OCI-LY1 (cell line): ENCODE measurements around the gene SLC37A1.

Source experiments
- H2AFZ ChIP-seq: fragments of 200-600 bp; sonication (generic), shearing (Covaris generic); 2 replicates; pipeline ENCODE4 v1.6.0; 2014; ENCODE audit warnings: antibody characterized with exemption, mild to moderate bottlenecking, low read length
- H3F3A ChIP-seq: fragments of 200-600 bp; sonication (generic), shearing (Covaris generic); 2 replicates; pipeline ENCODE4 v1.6.0; 2014; ENCODE audit warnings: mild to moderate bottlenecking, antibody characterized with exemption, low read length, moderate library complexity; ENCODE audit not compliant: insufficient read depth
- H3K27ac ChIP-seq: fragments of 200-600 bp; sonication (generic); 2 replicates; pipeline ENCODE4 v1.5.1; 2014; ENCODE audit warnings: low read length, mixed run types, mild to moderate bottlenecking, low read depth; ENCODE audit not compliant: poor library complexity, severe bottlenecking
- H3K27me3 ChIP-seq: fragments of 200-600 bp; sonication (generic); 2 replicates; pipeline ENCODE4 v1.6.0; 2014; ENCODE audit warnings: antibody characterized with exemption, mild to moderate bottlenecking, low read length, moderate library complexity; ENCODE audit not compliant: insufficient read depth
- H3K36me3 ChIP-seq: fragments of 200-600 bp; sonication (generic); 2 replicates; pipeline ENCODE4 v1.6.1; 2014; ENCODE audit warnings: mild to moderate bottlenecking, antibody characterized with exemption, low read length, moderate library complexity, mixed read lengths; ENCODE audit not compliant: insufficient read depth
- H3K4me1 ChIP-seq: fragments of 200-600 bp; sonication (generic); 2 replicates; pipeline ENCODE4 v1.5.1; 2014; ENCODE audit warnings: mild to moderate bottlenecking, low read length, moderate library complexity; ENCODE audit not compliant: insufficient read depth, severe bottlenecking
- H3K4me2 ChIP-seq: fragments of 200-600 bp; sonication (generic), shearing (Covaris generic); 2 replicates; pipeline ENCODE4 v1.6.1; 2014; ENCODE audit warnings: low read length
- H3K4me3 ChIP-seq: fragments of 200-600 bp; sonication (generic); 2 replicates; pipeline ENCODE4 v1.5.1; 2014; ENCODE audit warnings: low read length, low read depth, mild to moderate bottlenecking, mixed read lengths; ENCODE audit not compliant: poor library complexity, severe bottlenecking
- H3K79me2 ChIP-seq: fragments of 200-600 bp; shearing (Covaris generic); 2 replicates; pipeline ENCODE4 v1.6.1; 2016; ENCODE audit warnings: mixed run types, low read length, mixed read lengths; ENCODE audit not compliant: insufficient read depth
- H3K9ac ChIP-seq: fragments of 200-600 bp; sonication (generic), shearing (Covaris generic); 2 replicates; pipeline ENCODE4 v1.6.1; 2014; ENCODE audit warnings: mild to moderate bottlenecking, low read length, mixed read lengths
- H3K9me2 ChIP-seq: fragments of 200-600 bp; sonication (generic), shearing (Covaris generic); 2 replicates; pipeline ENCODE4 v1.6.1; 2014; ENCODE audit warnings: low read depth, mild to moderate bottlenecking, low read length, mixed read lengths
- H3K9me3 ChIP-seq: fragments of 200-600 bp; shearing (Covaris generic); 2 replicates; pipeline ENCODE4 v1.6.1; 2014; ENCODE audit warnings: low read length, mixed read lengths
- H4K20me1 ChIP-seq: fragments of 200-600 bp; sonication (generic), shearing (Covaris generic); 2 replicates; pipeline ENCODE4 v1.6.0; 2016; ENCODE audit warnings: mild to moderate bottlenecking, low read length; ENCODE audit not compliant: insufficient read depth
- EZH2 ChIP-seq: fragments of 200-600 bp; sonication (generic), shearing (Covaris generic); IDR thresholded peaks from 2 replicates; pipeline ENCODE4 v1.8.0; 2017; ENCODE audit warnings: borderline replicate concordance, mixed run types, mild to moderate bottlenecking, antibody characterized with exemption, low read length, moderate library complexity, mixed read lengths
- TF ChIP-seq, protein P1 (sequence below): fragments of 200-600 bp; sonication (generic), shearing (Covaris generic); IDR thresholded peaks from 2 replicates; pipeline ENCODE4 v1.5.1; 2017; ENCODE audit warnings: mild to moderate bottlenecking, antibody characterized with exemption, low read length, moderate library complexity, mixed read lengths

The SLC37A1 gene

DNA sequence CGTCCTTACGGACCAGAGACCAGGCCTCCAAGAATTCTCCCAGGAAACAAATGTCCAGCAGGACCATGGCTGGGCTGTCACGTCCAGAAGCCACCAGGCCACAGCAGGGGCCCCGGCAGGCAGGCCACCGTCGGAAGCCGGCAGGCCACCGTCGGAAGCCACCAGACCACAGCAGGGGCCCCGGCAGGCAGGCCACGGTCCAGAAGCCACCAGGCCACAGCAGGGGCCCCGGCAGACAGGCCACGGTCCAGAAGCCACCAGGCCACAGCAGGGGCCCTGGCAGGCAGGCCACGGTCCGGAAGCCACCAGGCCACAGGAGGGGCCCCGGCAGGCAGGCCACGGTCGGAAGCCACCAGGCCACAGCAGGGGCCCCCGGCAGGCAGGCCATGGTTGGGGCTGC, 72.8 kb downstream of the SLC37A1 start:
- Histone ChIP-seq H3K79me2 (no peaks in the 10 kb centered on the region), H3K9me2 (no peaks in the 10 kb centered on the region), H3K9me3 (no peaks in the 10 kb centered on the region), H3K4me1 (peaks cover 12% of the 10 kb centered on the region), H3F3A (no peaks in the 10 kb centered on the region), H3K27ac (no peak overlapping the region), H3K9ac (no peak overlapping the region), H3K4me3 (no peak overlapping the region), H3K4me2 (no peak overlapping the region), H2AFZ (no peak overlapping the region), H4K20me1 (no peaks in the 10 kb centered on the region), H3K36me3 (no peaks in the 10 kb centered on the region), H3K27me3 (no peaks in the 10 kb centered on the region)
- no peak for TF ChIP-seq EZH2
- TF ChIP-seq, protein P1, sequence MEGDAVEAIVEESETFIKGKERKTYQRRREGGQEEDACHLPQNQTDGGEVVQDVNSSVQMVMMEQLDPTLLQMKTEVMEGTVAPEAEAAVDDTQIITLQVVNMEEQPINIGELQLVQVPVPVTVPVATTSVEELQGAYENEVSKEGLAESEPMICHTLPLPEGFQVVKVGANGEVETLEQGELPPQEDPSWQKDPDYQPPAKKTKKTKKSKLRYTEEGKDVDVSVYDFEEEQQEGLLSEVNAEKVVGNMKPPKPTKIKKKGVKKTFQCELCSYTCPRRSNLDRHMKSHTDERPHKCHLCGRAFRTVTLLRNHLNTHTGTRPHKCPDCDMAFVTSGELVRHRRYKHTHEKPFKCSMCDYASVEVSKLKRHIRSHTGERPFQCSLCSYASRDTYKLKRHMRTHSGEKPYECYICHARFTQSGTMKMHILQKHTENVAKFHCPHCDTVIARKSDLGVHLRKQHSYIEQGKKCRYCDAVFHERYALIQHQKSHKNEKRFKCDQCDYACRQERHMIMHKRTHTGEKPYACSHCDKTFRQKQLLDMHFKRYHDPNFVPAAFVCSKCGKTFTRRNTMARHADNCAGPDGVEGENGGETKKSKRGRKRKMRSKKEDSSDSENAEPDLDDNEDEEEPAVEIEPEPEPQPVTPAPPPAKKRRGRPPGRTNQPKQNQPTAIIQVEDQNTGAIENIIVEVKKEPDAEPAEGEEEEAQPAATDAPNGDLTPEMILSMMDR, result no peak

DNA sequence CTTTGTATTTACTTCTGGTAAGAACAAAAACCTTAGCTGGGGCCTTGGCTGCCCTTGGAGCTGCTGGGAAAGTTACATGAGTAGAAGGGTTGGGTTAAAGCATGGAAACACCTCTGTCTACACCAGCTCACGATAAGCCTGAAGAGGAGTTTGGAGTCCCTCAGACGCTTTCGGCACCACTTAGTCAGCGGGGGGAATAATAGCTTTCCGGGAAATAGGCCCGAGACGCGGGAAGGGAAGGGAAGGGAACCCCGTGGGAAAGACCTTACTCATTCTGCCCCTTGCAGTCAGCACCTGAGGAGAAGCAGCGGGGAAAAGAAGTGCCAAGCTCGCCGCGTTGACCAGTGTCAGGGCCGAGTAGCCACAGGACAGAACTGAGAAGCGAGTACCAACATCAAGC, 73.4 kb downstream of the SLC37A1 start:
- Histone ChIP-seq H2AFZ (no peak overlapping the region), H3K9ac (no peak overlapping the region), H3K4me3 (no peak overlapping the region), H3K4me1 (peaks cover 13% of the 10 kb centered on the region), H3K79me2 (no peaks in the 10 kb centered on the region), H3K9me2 (no peaks in the 10 kb centered on the region), H3K9me3 (no peaks in the 10 kb centered on the region), H3K36me3 (no peaks in the 10 kb centered on the region), H3K4me2 (no peak overlapping the region), H3K27me3 (no peaks in the 10 kb centered on the region), H3K27ac (no peak overlapping the region), H4K20me1 (no peaks in the 10 kb centered on the region), H3F3A (no peaks in the 10 kb centered on the region)
- TF ChIP-seq EZH2, result no peak
- TF ChIP-seq, protein P1, result no peak

- no peaks in the 10 kb centered on the region for H3F3A ChIP-seq
- H3K27me3 ChIP-seq, result peaks cover 7% of the 10 kb centered on the region; the same call in 1 of the 2 replicates
- H3K4me3 ChIP-seq, result no peak overlapping the region
- H3K4me1 ChIP-seq, result peaks cover 19% of the 10 kb centered on the region
- H3K9me3 ChIP-seq, result no peaks in the 10 kb centered on the region
- no peak overlapping the region for H2AFZ ChIP-seq
- H3K27ac ChIP-seq, result no peak overlapping the region
- no peak overlapping the region; the same call in 1 of the 2 replicates for H3K9ac ChIP-seq
- no peaks in the 10 kb centered on the region for H3K79me2 ChIP-seq
- H4K20me1 ChIP-seq, result no peaks in the 10 kb centered on the region
- no peaks in the 10 kb centered on the region for H3K9me2 ChIP-seq
- H3K36me3 ChIP-seq, result no peaks in the 10 kb centered on the region
- H3K4me2 ChIP-seq, result no peak overlapping the region; the same call in 1 of the 2 replicates
- TF ChIP-seq, protein P1, result no peak
- no peak for TF ChIP-seq EZH2
Measured at GRCh38 chr21:42590431-42591131, 76.9 kb downstream of the SLC37A1 start.
